AML-193 (cell line): ENCODE data around the gene SYT11.
"Not testable (repeated sequence)": the region's sequence is repeated elsewhere in the genome, so short reads cannot be mapped to it uniquely, and the experiment has no call there.

Experiments
- DNase-seq, 2 experiments: peaks; one replicate each; lab custom pipeline; 2025; lab: John Stamatoyannopoulos, UW

Gene SYT11

GRCh38 chr1:155859234-155859829 lies at the start of gene SYT11:
TSS of gene SYT11 (plus strand) at chr1:155859567. CDS start at chr1:155859762, 195 bp downstream.
- DNase-seq, result peak; percentile 79 to 85

DNA sequence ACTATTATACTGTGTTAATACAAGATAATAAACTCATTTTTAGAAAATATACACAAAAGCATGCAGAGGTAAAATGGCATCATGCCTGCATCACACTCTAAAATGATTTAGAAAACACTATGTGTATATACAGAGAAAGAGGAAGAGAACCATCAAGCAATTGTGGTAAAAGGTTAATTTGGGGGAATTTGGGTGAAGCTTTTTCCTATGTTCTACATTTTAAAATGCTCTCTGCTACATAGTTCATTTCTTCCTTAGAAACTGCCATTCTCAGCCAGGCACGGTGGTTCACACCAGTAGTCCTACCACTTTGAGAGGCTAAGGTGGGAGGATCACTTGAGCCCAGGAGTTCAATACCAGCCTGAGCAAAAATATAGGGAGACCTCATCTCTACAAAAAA lies 46.5 kb upstream of the SYT11 start:
- DNase-seq, result no peak

DNA sequence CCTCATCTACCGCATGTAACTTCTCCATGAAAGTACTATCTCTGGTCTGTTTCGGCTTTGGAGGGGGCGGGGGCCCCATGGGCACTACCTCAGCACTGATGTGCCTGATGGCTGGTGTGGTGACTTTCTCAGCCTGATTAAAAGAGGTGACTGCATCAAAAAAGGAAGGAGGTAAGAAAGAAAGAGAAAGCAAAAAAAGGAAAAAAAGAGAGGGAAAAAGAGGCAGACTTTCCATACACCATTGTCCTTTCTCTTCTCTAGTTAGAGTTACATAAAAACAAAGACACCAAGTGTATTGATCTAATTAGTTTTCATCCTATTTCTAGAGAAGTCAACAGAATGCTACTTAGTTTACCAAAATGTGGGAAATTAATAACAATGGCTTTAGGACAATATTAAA lies 45.7 kb upstream of the SYT11 start:
- DNase-seq, result no peak

DNA sequence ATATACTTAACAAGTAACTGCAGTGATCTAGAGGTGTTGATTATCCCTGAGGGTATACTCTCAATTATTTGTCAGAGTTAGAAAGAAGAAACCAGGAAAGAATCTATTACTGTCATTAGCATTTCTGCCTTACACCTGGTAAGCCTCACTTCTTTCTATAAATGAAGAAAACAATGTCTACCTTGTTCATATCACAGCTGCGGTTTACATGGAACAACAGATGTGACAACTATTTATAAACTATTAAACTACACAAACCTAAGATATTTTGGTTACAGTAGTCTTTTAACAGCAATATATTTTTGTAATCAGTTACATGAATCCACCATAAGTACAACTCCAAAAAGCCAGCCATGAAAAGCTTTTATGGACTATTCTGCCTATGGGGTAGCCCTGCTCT lies 43.0 kb upstream of the SYT11 start:
- no peak for DNase-seq

- DNase-seq, result no peak
Measured at GRCh38 chr1:155827450-155827849, 31.9 kb upstream of the SYT11 start.

- no peak for DNase-seq
Measured at GRCh38 chr1:155831279-155831976, 27.9 kb upstream of the SYT11 start.

- no peak for DNase-seq
Measured at GRCh38 chr1:155833665-155834295, 25.6 kb upstream of the SYT11 start.

GRCh38 chr1:155834296-155834926 lies 25.0 kb upstream of the SYT11 start:
- DNase-seq, result no peak

DNA sequence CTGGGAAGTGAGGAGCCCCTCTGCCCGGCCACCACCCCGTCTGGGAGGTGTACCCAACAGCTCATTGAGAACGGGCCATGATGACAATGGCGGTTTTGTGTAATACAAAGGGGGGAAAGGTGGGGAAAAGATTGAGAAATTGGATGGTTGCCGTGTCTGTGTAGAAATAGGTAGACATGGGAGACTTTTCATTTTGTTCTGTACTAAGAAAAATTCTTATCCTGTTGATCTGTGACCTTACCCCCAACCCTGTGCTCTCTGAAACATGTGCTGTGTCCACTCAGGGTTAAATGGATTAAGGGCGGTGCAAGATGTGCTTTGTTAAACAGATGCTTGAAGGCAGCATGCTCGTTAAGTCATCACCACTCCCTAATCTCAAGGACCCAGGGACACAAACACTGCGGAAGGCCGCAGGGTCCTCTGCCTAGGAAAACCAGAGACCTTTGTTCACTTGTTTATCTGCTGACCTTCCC lies 24.4 kb upstream of the SYT11 start:
- DNase-seq, result not testable (repeated sequence)

- DNase-seq, result no peak
Measured at GRCh38 chr1:155835548-155835947, 23.8 kb upstream of the SYT11 start.

- no peak for DNase-seq
Measured at GRCh38 chr1:155840386-155840785, 19.0 kb upstream of the SYT11 start.

DNA sequence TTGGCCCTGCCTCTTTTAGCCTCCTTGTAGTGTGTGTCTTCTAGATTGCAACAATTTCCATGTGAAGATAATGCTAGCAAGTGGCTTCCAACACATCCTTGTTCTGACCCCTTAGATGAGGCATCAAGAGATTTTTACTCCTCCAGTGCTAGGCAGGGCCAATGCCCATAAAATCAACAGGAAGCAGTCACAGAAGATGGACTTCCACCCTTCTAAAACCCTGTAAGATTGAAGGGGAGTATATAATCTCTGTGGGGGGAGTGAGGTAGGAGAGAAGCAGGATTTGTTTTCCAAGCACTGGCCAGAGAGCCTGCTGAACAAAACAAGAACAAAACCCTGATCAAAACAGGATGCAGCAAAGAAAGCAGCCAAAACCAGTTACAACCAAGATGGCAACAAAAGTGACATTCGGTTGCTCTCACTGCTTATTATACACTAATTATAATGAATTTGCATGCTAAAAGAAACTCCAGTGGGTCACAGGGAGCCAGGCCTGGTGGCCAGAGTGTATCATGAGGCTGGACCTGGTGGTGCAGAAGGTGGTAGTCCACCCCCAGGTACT lies 14.4 kb upstream of the SYT11 start:
- DNase-seq, result no peak

GRCh38 chr1:155847823-155848529 lies 11.4 kb upstream of the SYT11 start:
- no peak for DNase-seq

GRCh38 chr1:155850345-155850744 lies 9.0 kb upstream of the SYT11 start:
- DNase-seq, result no peak

DNA sequence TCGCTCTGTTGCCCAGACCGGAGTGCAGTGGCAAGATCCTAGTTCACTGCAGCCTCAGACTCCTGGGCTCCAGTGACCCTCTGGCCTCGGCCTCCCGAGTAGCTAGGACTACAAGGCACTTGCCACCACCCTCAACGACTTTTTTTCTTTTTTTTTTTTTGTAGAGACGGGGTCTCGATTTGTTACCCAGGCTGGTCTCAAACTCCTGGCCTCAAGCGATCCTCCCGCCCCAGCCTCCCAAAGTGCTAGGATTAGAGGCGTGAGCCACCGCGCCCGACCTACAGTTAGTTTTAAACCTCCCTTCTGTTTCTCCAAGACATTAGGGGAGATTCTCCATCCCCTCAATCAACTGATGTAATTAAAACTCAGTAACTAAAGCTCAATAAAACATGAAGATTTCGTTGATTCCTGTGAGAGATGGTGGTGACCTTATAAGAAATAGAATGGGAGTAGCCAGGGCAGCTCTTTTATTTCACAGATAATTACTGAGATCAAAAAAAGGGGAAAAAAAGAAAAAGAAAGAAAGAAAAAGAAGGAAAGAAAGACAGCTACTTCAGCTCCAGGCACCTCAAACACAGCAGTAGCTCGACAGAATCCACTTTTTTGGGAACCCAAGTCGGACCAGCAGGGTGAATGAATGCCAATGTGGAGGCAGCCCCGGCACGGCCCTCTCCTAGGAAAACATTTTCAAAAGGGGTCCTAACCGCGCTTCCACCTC lies 3.0 kb upstream of the SYT11 start:
- no peak for DNase-seq

DNA sequence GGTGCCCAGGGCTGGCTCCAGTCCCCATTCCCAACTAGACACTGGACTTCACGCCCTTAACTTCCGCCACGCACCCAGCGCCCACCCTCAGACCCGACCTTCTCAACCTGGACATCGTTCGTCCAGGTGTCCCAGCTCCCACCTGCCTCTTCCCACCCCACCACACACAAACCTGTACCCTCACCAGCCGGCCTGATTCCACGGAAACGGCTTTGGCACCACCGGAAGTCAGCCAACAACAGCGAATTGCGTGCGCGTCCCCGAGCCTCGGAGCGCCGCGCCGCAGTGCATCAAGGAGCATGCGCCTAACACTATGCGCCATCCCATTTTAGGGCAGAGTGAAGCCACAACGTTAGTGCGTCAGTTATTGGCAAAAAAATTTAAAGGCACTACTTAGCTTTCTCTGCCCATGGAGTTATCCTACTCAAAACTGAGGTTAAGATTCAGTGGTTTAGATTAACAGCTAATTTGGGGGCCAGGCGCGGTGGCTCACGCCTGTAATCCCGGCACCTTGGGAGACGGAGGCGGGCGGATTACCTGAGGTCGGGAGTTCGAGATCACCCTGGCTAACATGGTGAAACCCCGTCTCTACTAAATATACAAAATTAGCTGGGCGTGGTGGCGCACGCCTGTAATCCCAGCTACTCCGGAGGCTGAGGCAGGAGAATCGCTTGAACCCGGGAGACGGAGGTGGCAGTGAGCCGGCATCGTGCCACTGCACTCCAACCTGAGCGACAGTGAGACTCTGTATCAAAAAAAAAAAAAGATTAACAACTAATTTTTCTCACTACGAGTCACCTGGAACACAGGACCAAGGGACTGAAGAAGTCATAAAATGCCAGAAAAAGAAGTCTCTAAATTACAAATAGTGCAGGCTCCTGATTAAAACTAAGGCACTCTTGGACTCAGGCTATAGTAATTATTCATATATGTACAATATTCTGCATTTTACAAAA lies 2.1 kb upstream of the SYT11 start, which contains the start of gene GON4L:
Gene GON4L (minus strand): TSS at position 240 of the 956 bp plus-strand sequence. CDS start 3,434 bp downstream, outside the sequence.
- peak; percentile 90 to 91 for DNase-seq

GRCh38 chr1:155858800-155859233 lies 550 bp upstream of the SYT11 start:
- peak; percentile 79 to 85 for DNase-seq

DNA sequence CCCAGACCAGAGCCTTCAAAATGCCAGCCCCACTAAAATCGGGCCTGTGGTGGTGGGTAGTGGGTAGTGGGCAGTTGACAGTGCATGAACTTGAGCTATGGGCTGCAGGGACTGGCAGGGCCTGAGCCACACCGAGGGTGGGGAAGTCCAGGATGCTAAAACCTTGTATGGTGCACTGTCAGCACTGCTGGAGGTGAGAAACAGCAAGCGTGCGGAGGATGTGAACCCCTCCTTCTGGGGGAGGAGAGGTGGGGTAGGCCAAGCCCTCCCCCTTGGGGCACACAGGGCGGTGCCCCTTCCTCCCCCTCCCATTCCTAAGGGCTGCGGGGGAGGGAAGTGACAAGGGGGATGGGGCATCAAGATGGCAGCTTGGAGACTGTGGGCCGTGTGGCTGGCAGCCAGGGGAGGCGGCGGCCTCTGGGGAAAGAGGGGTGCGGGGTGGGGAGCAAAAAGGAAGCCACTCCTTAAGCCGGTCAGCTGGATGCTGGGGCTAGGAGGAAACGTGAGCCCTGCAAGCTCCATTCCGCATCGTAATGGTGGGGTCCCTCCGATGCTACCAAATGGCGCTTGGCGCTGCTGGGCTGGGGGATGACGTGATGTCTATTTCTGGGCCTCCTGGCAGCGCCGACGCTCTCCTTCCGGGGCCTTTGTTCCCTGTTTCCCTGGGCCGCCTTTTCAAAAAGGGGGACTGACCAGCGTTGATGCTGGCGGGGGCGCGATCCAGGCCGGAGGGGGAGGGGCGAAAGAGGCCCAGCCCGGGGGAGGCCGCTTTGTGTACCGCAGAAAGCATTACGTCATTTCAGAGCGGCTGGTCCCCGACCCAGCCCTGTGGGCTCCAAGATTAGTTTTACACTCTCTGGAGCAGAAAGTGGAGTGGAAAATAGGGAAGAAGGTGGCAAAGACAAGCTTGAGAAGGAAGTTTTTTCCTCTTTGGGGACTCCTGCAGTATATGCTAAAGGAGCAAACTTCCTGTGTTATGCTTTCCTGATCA lies 809 bp downstream of the SYT11 start:
- DNase-seq, result no peak
